ENCODE results near the gene ERVFRD-1. TPM values are rescaled to one million over a fixed set of nuclear protein-coding genes. Genes with fewer than 3 reads are reported as not detected.

The ERVFRD-1 gene
- polyA plus RNA-seq, 1 donor from 2014 or later: not detected

DNA sequence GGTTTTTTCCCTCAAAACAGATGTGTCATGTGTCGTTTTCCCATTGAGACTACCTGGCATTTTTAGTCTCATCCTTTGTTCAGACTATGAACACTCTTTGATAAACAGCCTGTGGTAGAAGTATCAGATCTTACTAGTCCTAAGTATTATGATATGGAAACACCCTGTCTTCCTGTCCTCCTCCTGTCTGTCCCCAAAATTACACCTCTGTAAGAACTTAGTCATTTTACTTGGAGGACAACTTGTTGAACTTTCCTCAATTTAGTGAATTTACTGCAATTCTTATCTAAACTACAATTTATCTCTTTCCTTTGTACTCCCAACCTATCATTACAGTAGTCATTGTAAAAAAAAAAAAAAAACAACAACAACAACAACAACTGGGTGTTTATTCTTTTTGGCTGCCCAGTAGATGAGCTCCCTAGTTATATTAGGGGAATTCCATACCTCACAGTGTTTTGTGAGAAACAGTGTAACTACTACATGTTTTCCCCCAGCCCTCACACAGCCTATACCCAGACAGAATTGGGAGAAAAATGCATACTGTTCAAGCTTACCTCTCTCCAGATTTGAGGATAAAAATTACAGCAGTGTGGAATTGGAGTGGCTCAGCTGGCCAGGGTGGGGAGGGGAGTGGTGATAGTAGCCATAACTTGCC is 18.5 kb upstream of the ERVFRD-1 start:
- Histone ChIP-seq H3K79me2 (replicated peaks; ENCODE audit: insufficient read depth, low read length) (no peaks in the 10 kb centered on the region), H4K20me1 (ENCODE audit: insufficient read depth) (no peaks in the 10 kb centered on the region), H3K9ac (ENCODE audit: low read length) (no peak overlapping the region), H3K36me3 (ENCODE audit: insufficient read depth, low read length) (no peaks in the 10 kb centered on the region), H3K27ac (ENCODE audit: low read length) (no peak overlapping the region), H3K4me2 (ENCODE audit: low read length) (no peak overlapping the region), H3F3A (ENCODE audit: insufficient read depth, low read length, poor library complexity, severe bottlenecking) (no peaks in the 10 kb centered on the region), H2AFZ (ENCODE audit: low read depth, low read length) (no peak overlapping the region), H3K4me3 (ENCODE audit: low read length) (no peak overlapping the region), H3K27me3 (ENCODE audit: insufficient read depth, low read depth, low read length) (no peaks in the 10 kb centered on the region), H3K9me2 (ENCODE audit: insufficient read depth, low read length) (no peaks in the 10 kb centered on the region), H3K9me3 (ENCODE audit: low read length) (no peaks in the 10 kb centered on the region)
- TF ChIP-seq RAD21 (conservative IDR thresholded peaks at IDR 0.05): no peak
- TF ChIP-seq, protein P1, sequence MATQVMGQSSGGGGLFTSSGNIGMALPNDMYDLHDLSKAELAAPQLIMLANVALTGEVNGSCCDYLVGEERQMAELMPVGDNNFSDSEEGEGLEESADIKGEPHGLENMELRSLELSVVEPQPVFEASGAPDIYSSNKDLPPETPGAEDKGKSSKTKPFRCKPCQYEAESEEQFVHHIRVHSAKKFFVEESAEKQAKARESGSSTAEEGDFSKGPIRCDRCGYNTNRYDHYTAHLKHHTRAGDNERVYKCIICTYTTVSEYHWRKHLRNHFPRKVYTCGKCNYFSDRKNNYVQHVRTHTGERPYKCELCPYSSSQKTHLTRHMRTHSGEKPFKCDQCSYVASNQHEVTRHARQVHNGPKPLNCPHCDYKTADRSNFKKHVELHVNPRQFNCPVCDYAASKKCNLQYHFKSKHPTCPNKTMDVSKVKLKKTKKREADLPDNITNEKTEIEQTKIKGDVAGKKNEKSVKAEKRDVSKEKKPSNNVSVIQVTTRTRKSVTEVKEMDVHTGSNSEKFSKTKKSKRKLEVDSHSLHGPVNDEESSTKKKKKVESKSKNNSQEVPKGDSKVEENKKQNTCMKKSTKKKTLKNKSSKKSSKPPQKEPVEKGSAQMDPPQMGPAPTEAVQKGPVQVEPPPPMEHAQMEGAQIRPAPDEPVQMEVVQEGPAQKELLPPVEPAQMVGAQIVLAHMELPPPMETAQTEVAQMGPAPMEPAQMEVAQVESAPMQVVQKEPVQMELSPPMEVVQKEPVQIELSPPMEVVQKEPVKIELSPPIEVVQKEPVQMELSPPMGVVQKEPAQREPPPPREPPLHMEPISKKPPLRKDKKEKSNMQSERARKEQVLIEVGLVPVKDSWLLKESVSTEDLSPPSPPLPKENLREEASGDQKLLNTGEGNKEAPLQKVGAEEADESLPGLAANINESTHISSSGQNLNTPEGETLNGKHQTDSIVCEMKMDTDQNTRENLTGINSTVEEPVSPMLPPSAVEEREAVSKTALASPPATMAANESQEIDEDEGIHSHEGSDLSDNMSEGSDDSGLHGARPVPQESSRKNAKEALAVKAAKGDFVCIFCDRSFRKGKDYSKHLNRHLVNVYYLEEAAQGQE (IDR thresholded peaks at IDR 0.05; ENCODE audit: borderline replicate concordance): no peak
- no peak for TF ChIP-seq TAF1 (IDR thresholded peaks at IDR 0.05; ENCODE audit: low read depth)
- no peak for TF ChIP-seq EP300 (conservative IDR thresholded peaks at IDR 0.05; ENCODE audit: poor library complexity, severe bottlenecking)
- TF ChIP-seq, protein P2, sequence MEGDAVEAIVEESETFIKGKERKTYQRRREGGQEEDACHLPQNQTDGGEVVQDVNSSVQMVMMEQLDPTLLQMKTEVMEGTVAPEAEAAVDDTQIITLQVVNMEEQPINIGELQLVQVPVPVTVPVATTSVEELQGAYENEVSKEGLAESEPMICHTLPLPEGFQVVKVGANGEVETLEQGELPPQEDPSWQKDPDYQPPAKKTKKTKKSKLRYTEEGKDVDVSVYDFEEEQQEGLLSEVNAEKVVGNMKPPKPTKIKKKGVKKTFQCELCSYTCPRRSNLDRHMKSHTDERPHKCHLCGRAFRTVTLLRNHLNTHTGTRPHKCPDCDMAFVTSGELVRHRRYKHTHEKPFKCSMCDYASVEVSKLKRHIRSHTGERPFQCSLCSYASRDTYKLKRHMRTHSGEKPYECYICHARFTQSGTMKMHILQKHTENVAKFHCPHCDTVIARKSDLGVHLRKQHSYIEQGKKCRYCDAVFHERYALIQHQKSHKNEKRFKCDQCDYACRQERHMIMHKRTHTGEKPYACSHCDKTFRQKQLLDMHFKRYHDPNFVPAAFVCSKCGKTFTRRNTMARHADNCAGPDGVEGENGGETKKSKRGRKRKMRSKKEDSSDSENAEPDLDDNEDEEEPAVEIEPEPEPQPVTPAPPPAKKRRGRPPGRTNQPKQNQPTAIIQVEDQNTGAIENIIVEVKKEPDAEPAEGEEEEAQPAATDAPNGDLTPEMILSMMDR (IDR thresholded peaks at IDR 0.05; ENCODE audit: poor library complexity, severe bottlenecking): no peak
- no peak for TF ChIP-seq MXI1 (conservative IDR thresholded peaks at IDR 0.05; ENCODE audit: poor library complexity, severe bottlenecking)
- no peak for TF ChIP-seq EZH2 (IDR thresholded peaks at IDR 0.05; ENCODE audit: borderline replicate concordance, insufficient read depth, low read length, poor library complexity, severe bottlenecking)
- no peak for TF ChIP-seq POLR2AphosphoS5 (IDR thresholded peaks at IDR 0.05)
- TF ChIP-seq SMC3 (conservative IDR thresholded peaks at IDR 0.05; ENCODE audit: poor library complexity): no peak

DNA sequence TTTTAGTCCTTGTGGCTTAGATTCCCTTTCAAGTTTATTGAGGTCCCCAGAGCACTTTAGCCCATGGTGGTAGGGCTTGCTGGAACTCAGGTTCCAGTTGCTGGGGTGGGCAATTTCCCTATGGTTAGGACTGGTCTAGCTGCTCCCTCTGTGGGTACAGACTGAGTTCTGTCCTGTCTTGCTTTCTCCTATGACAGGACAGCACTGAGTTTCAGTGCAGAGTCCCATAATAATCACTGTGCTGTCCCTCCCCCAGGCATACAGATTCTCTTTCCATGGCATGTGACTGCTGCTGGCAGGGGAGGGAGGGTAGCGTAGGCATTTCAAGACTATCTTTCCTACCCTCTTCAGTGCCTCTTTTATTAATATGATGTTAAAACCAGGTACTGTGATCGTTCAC is 17.1 kb upstream of the ERVFRD-1 start:
- Histone ChIP-seq H3K9me2 (ENCODE audit: insufficient read depth, low read length) (no peaks in the 10 kb centered on the region), H3K9ac (ENCODE audit: low read length) (no peak overlapping the region), H3K36me3 (ENCODE audit: insufficient read depth, low read length) (no peaks in the 10 kb centered on the region), H3K4me2 (ENCODE audit: low read length) (no peak overlapping the region), H4K20me1 (ENCODE audit: insufficient read depth) (no peaks in the 10 kb centered on the region), H3K4me3 (ENCODE audit: low read length) (no peak overlapping the region), H2AFZ (ENCODE audit: low read depth, low read length) (no peak overlapping the region), H3K79me2 (replicated peaks; ENCODE audit: insufficient read depth, low read length) (no peaks in the 10 kb centered on the region), H3F3A (ENCODE audit: insufficient read depth, low read length, poor library complexity, severe bottlenecking) (no peaks in the 10 kb centered on the region), H3K27me3 (ENCODE audit: insufficient read depth, low read depth, low read length) (no peaks in the 10 kb centered on the region), H3K9me3 (ENCODE audit: low read length) (no peaks in the 10 kb centered on the region), H3K27ac (ENCODE audit: low read length) (no peak overlapping the region)
- TF ChIP-seq SMC3 (conservative IDR thresholded peaks at IDR 0.05; ENCODE audit: poor library complexity) (no peak), MXI1 (conservative IDR thresholded peaks at IDR 0.05; ENCODE audit: poor library complexity, severe bottlenecking) (no peak), TAF1 (IDR thresholded peaks at IDR 0.05; ENCODE audit: low read depth) (no peak), EZH2 (IDR thresholded peaks at IDR 0.05; ENCODE audit: borderline replicate concordance, insufficient read depth, low read length, poor library complexity, severe bottlenecking) (no peak), RAD21 (conservative IDR thresholded peaks at IDR 0.05) (no peak), EP300 (conservative IDR thresholded peaks at IDR 0.05; ENCODE audit: poor library complexity, severe bottlenecking) (no peak), POLR2AphosphoS5 (IDR thresholded peaks at IDR 0.05) (no peak)
- TF ChIP-seq, protein P2 (IDR thresholded peaks at IDR 0.05; ENCODE audit: poor library complexity, severe bottlenecking): no peak
- TF ChIP-seq, protein P1 (IDR thresholded peaks at IDR 0.05; ENCODE audit: borderline replicate concordance): no peak
